ENCODE data around the gene HOXA3.

HOXA3 gene

DNA sequence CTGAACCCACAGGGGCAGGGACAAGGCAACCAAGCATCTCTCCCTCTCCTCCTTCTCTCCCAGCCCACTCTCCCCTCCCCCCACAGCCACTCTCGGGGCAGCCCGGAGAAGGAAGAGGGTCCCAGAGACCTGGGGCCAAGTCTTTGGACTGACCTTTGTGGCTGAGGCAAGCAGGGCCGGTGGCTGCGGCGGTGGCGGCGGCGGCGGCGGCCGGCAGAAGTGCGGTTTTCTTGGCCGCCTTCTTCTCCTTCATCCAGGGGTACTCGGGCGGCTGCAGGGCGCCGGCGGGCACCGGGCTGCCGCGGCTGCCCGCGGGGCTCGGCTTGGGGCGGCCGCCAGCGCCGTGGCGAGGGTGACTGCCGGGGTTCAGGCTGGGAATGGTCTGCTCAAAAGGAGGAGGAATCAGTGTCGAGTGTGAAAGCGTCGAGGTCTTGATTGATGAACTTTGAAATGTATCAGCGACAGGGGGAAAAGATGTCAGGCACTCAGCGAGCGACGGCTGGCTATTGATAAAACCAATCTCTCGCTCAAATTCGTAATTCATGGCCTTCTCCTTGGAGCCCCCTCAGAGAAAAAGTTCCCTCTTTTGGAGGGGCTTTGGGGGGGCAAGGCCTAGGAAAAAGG lies 50.3 kb downstream of the HOXA3 start:
- no peak for DNase-seq (ENCODE audit: low read depth)

DNA sequence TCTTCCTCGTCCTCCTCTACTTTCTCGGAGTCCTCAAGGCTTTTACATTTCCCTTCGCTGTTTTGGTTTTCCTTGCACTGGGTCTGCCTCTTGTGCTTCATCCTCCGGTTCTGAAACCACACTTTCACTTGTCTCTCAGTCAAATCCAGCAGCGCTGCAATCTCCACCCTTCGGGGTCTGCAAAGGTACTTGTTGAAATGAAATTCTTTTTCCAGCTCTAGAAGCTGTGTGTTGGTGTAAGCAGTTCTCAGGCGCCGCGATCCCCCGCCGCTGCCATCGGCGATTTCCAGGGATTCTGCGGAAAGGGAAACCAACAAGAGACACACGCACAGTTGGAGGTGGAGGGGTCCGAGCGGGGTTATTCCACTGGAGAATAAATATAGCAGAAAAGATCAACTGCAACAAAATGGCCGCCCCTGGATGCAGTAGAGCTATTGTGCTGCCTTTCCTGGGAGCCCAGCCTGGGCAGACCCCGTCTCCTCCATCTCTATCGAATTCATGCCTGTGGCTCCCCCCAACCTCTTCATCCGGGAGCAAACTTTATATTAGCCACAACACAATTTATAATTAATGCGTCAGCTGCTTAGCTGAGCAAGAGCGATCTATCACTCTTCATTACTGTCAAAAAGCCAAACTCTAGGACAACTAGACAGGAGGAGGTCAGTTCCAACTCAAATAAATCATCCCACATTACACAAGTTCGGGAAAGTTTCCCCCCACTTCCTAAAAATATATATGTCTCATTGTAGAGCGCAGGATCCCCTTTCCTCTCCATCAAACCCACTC lies 51.0 kb downstream of the HOXA3 start:
- DNase-seq (ENCODE audit: low read depth), result no peak

DNA sequence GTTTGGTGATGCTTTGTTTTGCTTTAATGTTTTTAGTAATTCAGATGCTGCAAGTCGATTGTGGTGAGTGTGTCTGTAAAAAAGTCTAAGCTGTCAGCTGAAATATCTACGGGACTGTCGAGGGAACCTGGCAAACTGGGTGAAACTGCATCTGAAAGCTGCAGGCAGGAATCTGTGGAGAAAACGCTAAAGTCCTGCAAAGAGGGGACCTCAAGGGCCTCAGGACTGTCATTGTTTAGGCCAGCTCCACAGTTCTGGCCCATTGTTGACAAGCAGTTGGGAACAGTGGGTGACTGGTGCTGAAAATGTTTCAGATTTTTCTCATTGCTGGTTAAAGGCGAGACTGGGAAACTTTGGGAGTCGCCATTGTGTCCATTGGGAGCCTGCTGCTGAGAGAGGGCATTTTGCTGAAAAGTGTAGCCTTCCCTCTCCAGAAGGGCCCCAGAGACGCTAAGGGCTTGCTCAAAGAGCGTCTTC lies 51.7 kb downstream of the HOXA3 start:
- no peak for DNase-seq (ENCODE audit: low read depth)

DNA sequence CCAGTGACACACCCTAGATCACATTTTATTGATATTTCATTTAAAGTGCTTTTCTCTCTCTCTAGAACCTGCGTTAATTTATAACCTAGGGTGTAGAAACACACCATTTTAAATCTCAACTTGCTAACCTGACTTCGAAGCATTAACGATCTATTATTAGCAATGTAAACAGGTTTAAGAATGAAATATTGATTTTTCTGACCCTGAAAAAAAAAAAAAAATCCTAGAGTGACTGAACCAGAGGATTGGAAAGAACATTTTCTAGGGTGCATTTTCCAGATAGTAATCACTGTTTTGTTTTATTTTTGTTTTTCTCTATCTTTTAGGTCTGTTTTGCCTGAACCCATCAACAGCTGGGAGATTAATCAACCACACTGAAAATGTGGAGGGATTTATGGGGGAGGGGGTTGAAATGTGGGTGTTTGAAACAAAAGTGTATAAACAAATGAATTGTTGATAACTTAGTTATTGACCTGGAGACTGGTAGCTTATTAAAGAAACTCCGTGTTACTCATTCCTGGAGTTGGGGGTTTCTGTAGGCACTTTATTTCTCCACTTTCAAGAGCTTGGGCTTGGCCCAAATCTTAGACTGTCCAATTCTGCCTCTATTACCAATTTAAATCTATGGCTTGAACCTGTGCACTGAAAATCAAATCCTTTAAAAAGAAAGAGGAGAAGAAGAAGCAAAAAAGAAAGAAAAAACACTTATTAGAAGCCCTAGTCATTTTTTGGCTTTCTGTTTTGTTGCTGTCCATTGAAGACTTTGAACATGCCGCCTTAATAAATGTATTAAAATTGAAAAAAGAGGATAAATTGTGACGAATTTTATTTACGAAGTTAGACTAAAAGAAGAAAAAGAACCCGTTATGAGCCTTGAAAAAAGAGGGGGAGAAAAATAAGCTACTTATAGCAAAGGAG lies 52.7 kb downstream of the HOXA3 start:
- no peak for DNase-seq (ENCODE audit: low read depth)

DNA sequence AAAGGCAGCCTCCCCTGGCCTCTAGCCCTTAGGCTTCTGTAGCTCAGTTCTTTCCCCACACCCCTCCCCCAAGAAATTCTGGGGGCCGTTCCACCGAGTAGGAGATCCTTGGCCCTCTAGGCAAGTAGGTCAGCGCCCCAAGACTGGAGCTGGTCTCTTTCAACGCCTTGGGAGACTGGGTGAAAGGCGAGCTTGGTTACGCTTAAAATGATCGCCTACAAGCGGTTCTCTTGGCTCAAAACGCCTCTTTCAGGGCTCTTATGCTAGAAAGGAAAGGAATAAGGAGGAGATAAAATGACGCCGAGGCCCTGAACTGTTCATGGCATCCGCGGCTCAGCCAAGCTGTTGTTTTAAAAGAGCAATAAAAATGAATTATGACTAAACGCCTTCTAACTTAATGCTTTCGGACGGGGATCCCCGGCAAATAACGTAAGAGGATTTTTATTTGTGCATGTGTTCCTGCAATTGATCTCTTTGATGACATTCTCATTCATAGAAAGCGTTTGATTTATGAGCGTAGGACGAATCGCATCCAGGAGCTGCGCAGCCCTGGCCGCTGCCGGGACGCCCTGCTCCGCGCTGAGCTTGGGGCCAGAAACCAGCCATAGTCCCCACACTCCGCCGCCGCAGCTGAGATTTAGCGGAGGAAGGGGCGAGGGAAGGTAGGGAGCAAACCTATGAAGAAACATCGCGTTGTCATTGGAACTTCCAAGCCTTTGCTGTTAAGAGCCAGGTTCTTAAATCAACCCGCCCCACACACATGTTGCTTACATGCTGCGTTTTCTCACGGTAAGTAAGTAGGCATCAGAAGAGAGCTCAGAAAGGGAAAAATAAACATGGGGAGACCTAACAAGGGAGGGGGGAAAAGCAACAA lies 53.6 kb downstream of the HOXA3 start:
- DNase-seq (ENCODE audit: low read depth), result no peak

DNA sequence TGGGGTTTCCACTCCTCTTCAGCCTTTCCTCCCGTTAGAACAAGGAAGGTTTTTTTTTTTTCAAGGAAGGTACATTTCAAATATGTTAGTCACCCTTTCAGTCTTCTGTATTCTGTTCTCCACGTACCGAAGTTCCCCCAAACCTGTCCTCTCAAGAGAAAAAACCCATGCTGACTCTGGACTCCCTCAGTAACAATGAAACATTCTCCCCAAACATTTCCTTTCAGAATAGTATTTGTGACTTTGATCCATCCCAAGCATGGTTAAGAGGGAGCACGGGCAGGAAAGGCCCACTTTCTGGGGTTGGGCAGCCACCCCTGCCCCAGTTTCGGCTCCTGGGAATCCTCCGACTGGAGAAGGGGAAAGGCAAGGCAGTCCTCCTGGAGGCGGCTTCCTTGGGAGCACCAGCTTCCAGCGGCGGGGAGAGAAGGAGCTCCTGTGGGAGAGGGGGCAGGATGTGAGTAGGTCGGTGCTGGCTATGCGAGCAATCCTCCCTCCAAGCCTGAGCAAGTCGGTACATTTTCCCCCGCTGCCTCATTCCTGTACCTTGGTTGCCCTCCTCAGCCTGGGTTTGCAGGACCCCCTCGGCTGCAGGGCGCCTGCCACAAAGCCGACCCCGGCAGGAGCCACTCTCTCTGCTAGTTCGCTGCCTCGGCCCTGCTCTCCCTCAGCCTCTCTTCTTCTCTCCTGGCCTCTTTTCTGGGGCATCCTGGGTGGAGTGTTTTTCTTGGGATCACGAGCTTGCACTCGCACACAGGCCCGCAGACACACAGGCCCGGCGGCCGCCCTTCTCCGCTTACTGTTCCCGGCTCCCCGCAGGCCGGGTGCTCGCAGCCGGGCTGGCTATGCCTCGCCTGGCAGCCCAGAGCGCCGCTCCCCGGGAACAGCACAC lies 54.5 kb downstream of the HOXA3 start:
- DNase-seq (ENCODE audit: low read depth), result no peak

DNA sequence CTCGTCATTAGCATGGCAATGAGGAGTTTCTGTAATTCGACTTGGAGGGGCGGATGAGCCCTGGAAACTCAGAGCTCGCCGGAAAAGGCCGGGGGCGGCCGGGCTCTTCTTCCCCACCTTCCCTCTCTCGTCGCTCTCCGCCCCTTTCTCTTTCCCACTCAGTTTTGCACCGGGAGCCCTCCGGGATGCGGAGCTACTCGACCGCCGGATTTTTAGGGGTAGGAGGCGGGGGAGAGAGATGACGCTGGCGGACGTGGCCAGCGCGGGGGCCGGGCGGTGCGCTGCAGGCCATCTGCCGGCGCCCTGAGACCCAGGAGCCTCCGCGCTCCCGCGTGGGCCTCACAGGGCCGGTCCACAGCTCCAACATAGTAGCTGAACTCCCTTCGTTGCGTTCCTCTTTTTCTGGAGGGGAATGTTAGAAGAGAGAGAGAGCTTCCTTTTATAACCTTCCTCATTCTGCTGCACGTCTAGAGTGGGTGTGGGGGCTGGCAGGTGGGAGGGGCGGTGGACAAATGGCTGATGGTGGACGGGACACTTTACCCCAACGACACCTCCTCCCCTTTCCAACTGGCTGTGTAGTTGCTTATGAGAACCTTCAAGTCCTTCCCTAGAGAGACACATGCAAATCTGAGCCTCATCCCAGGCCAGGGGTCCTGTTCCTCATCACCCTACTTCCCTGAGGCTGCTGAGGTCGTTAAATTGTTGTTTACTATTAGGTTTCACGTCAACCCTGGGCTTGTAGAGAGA lies 55.4 kb downstream of the HOXA3 start:
- DNase-seq (ENCODE audit: low read depth), result no peak

DNA sequence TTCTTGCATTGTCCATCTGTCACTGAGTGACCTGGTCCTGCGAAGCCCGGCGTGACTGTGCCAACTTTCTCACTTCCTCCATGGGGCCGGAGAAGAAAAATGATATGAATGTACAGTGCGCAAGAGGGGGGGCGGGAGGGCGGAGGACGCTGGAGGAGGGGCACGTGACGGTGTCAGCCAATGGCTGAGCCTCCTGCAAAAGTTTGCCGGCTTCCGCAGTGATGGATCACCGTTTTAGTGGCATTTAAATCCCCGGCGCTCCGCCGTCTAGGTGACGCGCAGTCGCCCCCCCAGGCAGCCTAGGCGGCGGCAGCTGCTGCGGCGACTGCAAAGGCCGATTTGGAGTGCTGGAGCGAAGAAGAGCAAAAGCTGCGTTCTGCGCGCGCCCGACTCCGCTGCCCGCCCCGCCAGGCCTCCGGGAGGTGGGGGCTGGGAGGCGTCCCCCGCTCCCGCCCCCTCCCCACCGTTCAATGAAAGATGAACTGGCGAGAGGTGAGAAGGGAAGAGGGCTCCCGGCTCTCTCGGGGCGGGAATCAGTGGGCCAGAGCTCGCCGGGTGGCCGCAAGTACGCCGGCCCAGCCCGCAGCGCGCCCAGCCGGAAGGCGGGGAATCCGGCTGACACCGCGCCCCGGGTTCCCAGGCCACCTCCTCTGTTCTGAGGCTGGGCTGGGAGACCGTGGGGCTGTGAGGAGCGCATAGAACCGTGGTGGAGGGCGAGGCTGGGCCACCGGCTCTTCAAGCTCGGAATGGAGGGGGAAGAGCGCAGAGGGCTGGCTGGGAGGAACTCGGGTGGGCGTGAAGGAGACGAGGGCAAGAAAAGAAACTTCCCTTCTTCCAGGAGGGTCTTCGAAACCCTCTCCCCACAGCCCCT lies 56.3 kb downstream of the HOXA3 start, which contains the start of gene HOXA1:
Gene HOXA1 (minus strand): TSS at position 104 of the 871 bp plus-strand sequence. CDS start 88 bp downstream, at position 16.
- peak; percentile 49 for DNase-seq (ENCODE audit: low read depth)

DNA sequence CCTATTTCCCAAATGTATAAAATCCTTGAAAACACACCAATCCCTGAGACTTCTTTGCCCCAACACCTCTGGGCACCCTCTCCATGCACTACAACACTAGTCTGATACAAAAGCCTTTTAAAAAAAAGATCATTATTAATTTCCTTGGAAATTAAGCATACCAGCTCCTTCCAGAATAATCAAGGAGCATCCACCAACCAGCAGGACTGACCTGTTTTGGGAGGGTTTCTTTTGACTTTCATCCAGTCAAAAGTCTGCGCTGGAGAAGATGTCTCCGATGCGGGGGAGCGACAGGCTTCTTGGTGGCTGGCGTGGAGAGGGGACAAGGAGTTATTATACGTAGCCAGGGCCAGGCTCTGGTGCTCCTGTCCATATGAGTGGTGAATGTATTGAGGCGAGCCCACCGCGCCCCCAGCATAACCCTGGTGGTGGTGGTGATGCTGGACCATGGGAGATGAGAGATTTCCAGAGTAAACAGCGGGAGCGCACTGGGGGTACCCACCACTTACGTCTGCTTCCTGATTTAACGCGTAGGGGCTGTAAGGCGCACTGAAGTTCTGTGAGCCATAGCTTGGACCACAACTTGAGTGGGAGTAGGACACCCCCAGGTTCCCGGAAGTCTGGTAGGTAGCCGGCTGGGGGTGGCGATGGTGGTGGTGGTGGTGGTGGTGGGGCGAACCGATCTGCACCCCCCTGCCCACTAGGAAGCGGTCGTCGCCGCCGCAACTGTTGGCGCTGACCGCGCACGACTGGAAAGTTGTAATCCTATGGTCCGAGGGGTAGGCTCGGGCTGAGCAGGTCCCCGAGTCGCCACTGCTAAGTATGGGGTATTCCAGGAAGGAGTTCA lies 57.1 kb downstream of the HOXA3 start:
- no peak for DNase-seq (ENCODE audit: low read depth)

DNA sequence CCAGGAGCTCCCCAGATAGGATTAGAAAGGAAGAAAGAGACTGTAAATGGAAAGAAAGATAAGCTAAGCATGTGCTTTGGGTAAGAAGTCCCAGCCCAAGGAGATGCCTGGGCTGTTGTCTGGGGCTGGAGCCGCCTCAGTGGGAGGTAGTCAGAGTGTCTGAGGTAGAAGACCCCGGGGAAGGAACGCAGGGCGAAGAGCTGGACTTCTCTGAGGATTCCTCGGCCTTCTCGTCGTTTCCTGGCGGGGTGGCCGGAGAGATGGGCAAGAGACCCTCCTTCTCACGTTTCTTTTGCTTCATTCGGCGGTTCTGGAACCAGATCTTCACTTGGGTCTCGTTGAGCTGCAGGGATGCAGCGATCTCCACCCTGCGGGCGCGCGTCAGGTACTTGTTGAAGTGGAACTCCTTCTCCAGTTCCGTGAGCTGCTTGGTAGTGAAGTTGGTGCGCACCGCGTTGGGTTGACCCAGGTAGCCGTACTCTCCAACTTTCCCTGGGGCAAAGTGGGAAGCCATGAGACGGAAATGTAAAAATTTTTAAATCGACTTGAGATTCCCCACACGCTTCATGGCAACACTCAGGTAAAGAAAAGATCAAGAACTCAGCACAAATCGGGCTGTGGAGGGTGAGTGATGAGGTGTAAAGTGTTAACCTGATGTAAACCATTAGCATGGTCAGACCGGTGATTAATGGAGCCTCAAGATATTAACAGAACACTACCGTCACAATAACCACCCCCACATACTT lies 57.9 kb downstream of the HOXA3 start:
- DNase-seq (ENCODE audit: low read depth), result no peak

DNA sequence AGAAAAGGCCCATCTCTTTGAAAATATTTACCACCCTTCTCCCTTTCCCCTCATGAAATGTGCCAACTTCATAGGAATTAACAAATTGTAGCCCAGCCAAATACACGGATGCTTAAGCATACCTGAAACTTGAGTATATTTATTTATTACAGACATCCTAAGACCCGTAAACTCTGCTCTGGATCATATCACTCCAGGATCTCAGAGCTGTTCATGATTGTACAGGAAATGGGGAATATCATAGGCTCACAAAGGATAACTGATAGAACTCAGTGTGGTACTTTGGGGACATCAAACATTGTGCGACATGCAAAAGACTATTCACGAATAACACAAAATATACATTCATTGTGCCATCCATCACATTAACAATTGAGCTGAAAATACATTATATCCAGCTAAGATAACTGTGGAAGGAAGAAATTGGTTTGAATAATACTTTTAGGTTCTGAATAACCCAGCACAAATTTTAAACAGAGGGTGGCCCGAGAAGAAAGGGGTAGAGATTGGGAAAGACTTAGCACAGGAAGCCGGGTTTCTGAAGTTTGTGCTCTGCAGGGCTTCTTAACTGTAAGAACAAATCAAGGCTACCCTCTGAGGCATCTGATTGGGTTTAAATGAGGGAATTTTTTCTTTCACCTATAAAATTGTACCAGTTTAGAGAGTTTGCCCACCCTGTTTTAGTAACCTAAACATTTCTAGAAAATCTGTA lies 59.0 kb downstream of the HOXA3 start:
- no peak for DNase-seq (ENCODE audit: low read depth)

DNA sequence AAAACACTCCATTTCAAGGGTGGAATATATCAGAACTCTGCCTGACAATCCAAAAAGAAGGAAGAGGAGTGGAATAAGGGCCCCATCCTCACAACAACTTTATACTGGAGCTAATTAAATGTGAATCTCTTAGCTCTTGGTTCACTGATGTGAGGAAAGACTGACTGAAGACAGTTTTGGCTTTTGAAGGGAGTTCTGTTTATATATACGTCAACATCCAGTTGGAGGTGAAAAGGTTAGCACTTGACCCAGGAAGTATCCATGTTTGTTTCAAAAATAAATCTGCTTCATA lies 59.6 kb downstream of the HOXA3 start:
- DNase-seq (ENCODE audit: low read depth), result no peak

DNA sequence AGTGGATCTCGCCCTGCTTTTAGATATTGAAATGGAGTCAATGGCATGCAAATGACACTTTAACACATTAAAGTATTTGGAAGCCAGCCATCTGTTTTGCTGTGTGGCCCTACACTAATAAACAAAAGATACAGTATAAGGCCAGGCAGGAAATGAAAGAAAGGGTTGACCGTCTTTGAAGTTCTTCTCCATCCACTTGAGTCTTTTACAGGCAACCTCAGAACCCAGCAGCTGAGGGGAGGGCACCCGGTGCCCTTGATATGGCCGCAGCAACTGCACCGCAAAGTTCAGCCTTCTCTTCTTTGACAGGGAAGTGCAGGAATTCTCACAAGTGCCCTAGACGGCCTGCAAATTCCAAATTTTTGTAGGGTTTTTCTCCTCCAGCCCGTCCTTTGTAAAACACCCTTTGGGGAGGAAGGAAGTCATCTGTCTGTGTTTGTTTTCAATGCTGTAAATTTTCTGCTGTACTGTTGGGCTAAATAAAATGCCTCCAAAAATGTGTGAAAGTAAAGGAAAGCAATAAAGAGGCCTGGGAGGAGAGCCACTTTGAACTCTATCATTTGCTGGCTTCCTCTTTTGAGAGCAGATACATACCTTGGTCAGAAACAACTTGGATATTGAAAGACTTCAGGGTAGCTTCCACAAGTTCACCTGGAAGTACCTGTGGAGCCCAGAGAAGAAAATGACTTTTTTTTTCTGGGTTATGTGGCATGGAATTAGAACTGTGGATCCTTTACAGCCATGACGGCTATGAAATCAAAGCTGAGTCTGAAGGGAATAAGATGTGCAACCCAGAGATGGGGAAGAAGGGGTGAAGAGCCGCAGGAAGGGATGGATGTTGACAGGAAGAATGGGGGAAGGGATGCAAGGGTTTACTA lies 60.2 kb downstream of the HOXA3 start:
- no peak for DNase-seq (ENCODE audit: low read depth)

DNA sequence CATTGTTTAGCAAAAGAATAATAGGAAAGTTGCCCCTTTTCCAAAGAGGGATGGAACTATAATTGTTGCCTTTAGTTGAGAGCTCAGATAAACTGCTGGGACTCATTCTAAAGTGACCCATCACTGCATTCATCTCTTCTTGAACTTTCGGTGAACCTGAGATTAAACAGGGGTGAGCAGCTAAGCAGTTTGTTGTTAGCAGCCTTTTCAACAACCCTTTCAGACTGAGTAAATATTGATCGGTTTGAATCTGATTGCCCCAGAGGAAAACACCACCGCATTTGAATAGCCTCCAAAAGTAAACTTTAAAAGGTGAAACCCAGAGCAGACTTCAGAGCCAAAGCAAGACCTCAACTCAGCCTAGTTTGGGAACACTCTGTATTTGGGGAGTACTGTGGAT lies 61.3 kb downstream of the HOXA3 start:
- no peak for DNase-seq (ENCODE audit: low read depth)

Measured in stimulated activated CD8-positive, alpha-beta memory T cell treated with anti-CD3 and anti-CD28 coated beads, Interleukin-12 subunit alpha, Interleukin-12 subunit beta, amount 100 ng/mL, for 1 hour (primary cell).